ENCODE results near the gene GCLC. TPM values are rescaled to one million over a fixed set of nuclear protein-coding genes. Genes with fewer than 3 reads are reported as not detected.

GCLC gene
- total RNA-seq, 1 donor from 2014 or later = 20.8 TPM

- no peak for DNase-seq (ENCODE audit: low read depth, low spot score)
Measured at GRCh38 chr6:53527249-53527765, 17.6 kb downstream of the GCLC start.

- no peak for DNase-seq (ENCODE audit: low read depth, low spot score)
Measured at GRCh38 chr6:53526000-53526399, 18.9 kb downstream of the GCLC start.

GRCh38 chr6:53524455-53524815 is 20.5 kb downstream of the GCLC start:
- no peak for DNase-seq (ENCODE audit: low read depth, low spot score)

DNA sequence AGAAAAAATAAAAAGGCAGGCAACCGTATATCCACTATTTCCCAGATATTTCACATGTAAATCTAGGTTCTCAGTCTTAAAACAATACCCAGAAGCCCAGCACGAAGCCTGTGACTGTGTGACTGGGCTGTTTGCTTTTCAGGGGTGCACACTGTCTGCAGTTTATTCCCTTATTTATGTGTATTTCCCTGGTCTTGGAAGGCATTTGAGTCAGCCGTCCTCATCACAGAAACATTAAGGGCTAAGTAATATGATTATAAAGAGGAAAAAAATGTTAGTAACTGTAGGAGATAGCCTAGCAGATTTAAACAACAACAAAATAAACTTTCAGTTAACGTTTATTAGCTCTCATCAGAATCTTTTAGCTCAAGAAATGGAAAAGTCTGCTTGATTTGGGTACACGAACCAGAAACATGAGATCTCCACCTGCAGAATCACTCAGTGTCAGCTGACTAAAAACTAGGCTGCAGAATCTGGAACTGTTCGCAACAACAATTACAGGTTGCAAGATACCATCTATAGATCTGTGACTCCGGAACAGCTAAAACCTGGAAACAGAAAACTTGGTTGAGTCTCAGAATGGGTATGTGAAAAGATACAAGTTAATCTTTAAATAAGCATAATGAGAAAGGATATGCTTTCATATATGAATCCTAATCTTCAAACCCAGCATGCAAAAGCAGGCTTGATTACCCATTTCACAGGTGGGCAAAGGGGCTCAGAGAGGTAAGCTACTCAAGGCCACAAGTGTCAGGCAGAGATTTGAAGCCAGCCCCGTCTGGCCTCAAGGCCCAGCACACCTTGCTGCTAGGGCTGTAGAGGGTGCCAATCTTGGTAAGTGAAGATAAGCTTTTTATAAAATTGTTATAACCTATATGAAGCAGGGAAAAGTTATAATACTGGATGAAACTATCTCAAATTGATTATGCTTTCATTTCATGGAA is 21.1 kb downstream of the GCLC start:
- DNase-seq (ENCODE audit: low read depth, low spot score) = no peak

GRCh38 chr6:53520320-53520928 is 24.5 kb downstream of the GCLC start:
- no peak for DNase-seq (ENCODE audit: low read depth, low spot score)

GRCh38 chr6:53518862-53519261 is 26.0 kb downstream of the GCLC start:
- DNase-seq (ENCODE audit: low read depth, low spot score) = no peak

DNA sequence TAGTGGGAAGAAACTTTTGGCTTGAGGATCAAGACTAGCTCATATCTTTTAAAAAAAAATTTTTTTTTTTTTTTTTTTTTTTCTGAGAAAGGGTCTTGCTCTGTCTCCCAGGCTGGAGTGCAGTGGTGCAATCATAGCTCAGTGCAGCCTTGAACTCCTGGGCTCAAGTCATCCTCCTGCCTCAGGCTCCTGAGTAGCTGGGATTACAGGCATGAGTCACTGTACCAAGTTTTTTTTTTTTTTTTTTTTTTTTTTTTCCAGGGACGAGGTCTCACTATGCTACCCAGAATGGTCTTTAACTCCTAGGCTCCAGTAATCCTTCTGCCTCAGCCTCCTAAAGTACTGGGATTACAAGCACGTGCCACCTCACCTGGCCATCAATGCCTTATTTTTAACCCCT is 27.9 kb downstream of the GCLC start:
- DNase-seq (ENCODE audit: low read depth, low spot score) = no peak

GRCh38 chr6:53514677-53515076 is 30.2 kb downstream of the GCLC start:
- DNase-seq (ENCODE audit: low read depth, low spot score) = no peak

DNA sequence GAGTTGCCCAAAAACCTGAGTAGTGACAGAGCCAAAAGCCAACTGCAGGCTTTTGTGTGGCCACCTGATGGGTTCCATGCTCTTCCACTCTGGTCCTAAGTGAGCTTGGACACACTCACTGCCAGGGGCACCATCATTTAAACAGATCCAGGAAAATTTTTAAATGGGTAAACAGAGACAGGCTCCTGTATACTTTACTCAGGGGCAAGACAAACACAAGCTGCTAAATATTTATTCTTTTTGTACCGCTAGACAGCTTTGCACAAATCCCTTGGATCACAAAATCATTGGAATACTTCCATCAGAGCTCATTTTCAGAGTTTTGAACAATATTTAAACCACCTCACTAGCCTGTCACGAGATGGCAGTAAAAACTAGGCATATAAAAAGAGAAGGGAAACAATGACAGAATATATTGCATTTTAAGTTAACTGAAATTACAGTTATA is 31.4 kb downstream of the GCLC start:
- no peak for DNase-seq (ENCODE audit: low read depth, low spot score)

DNA sequence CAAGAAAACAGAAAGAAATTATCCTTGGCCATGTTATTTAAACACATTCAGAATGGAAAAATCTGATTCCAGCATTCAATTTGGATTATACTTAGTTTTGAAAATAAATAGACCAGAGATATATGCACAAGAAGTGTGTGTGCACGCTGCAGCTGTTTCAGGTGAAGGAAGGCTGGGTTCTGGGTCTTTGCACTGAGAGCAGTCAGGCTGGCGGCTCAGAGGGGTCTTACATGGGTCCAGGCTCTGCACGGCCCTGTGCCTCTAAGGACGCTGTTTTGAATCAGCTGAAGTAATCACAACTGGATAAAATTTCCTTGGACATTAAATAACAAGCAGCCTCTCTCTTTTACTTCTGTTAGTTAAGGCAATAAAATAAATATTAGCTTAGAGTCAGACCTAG is 31.8 kb downstream of the GCLC start:
- DNase-seq (ENCODE audit: low read depth, low spot score) = no peak

DNA sequence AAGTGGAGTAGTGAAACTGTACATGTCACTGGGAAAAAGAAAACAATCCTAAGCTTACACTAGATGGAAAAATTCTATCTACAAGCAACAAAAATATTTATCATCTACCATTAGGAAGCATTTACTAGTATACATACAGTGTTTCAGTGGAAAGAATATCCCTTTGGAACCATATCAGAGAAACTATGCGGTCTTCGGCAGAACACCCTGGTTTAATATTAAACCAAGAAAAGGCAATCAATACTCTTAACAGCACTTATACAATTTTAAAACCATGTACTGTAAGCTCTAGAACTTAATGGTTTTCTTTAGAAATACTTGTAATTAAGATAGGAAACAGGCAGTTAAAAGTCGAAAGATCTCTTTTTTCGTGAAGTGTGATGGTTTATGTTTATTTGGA is 32.3 kb downstream of the GCLC start:
- no peak for DNase-seq (ENCODE audit: low read depth, low spot score)

DNA sequence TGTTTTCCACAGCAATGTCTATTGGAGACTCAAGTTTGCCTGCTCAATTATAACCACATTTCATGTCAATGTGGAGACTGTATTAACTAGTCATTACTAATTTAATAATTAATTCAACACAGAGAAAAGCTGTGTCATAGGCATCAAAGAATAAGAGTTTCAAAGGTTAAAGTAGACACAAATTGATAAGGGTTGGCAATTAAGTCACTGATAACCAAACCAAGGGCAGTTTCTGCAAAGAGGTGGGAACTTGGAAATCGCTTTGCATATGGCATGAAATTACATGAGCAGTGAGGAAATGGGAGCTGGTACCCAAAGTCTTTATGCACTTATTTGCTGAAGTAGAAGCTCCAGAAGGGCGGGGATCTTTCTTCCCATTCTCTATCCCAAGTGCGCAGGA is 34.2 kb downstream of the GCLC start:
- DNase-seq (ENCODE audit: low read depth, low spot score) = no peak

GRCh38 chr6:53506872-53507271 is 38.0 kb downstream of the GCLC start:
- DNase-seq (ENCODE audit: low read depth, low spot score) = no peak

GRCh38 chr6:53504512-53504911 is 40.4 kb downstream of the GCLC start:
- DNase-seq (ENCODE audit: low read depth, low spot score) = no peak

- no peak for DNase-seq (ENCODE audit: low read depth, low spot score)
Measured at GRCh38 chr6:53503060-53503459, 41.8 kb downstream of the GCLC start.

DNA sequence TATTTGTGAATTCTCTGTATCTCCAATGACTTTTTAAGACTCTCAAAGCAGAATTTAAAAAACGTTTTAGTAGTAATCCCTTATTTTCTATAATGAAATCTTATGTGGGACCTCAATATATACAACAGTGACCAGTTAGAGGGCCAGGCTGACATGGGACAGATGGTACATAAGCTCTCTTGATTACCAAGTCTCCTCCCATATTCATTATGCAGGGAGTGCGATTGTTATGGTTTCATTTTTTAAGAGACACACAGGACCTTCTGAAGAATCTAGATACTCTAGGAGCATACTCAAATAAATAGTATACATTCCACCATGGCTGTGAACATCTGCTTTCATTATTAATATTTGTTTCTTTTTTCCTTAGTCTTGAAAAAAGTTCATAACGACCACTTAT is 43.5 kb downstream of the GCLC start:
- DNase-seq (ENCODE audit: low read depth, low spot score) = no peak

- DNase-seq (ENCODE audit: low read depth, low spot score) = no peak
Measured at GRCh38 chr6:53500095-53500494, 44.8 kb downstream of the GCLC start.

GRCh38 chr6:53499094-53499493 is 45.8 kb downstream of the GCLC start:
- no peak for DNase-seq (ENCODE audit: low read depth, low spot score)

DNA sequence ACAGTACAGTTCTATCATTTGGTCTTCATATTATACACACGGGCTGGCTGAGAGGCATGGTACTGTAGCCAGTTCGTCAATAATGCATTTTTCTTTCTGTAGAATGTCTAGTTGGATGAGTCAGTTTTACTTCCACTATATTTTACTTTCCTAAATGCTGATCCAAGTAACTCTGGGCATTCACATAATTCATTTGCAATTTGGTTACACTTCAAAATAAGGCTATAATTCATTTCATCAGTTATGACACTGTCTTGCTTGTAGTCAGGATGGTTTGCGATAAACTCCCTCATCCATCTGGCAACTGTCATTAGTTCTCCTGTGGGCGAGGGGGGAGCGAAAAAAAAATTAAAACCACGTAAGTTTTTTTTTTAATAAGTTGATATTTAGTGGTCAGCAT is 46.3 kb downstream of the GCLC start:
- DNase-seq (ENCODE audit: low read depth, low spot score) = no peak

GRCh38 chr6:53497905-53498304 is 47.0 kb downstream of the GCLC start:
- DNase-seq (ENCODE audit: low read depth, low spot score) = no peak

GRCh38 chr6:53496797-53497375 is 48.0 kb downstream of the GCLC start:
- DNase-seq (ENCODE audit: low read depth, low spot score) = no peak

Measured in pulmonary artery endothelial cell (primary cell).